HepG2 (cell line): ENCODE data around the gene TMEM117. TPM values are rescaled to one million over a fixed set of nuclear protein-coding genes. Genes with fewer than 3 reads are reported as not detected.

Source experiments
- ARHGAP35 ChIP-seq: sonication (generic); formaldehyde crosslinking; IDR thresholded peaks from 2 replicates; pipeline ENCODE4 v1.9.0; 2022; ENCODE audit warnings: mild to moderate bottlenecking, inconsistent platforms, moderate library complexity, missing genetic modification reagents, borderline replicate concordance
- BHLHE40 ChIP-seq: IDR thresholded peaks from 2 replicates; pipeline ENCODE4 v1.6.1; 2011; ENCODE audit warnings: low read length, improper control_type of control experiment
- ELF1 ChIP-seq: sonication (generic); formaldehyde crosslinking; IDR thresholded peaks from 2 replicates; pipeline ENCODE4 v1.4.0; 2020; ENCODE audit warnings: missing genetic modification reagents
- GFI1 ChIP-seq: sonication (generic); formaldehyde crosslinking; IDR thresholded peaks from 2 replicates; pipeline ENCODE4 v1.5.0; 2020; ENCODE audit warnings: missing genetic modification reagents, mild to moderate bottlenecking, borderline replicate concordance
- HNRNPUL1 ChIP-seq: fragments of 200-400 bp; formaldehyde crosslinking; IDR thresholded peaks from 2 replicates; pipeline ENCODE4 v1.6.1; 2017; ENCODE audit warnings: low read depth, mild to moderate bottlenecking, low read length, moderate library complexity
- SCMH1 ChIP-seq: sonication (generic); formaldehyde crosslinking; IDR thresholded peaks from 2 replicates; pipeline ENCODE4 v1.9.0; 2021; ENCODE audit warnings: missing genetic modification reagents, mild to moderate bottlenecking, borderline replicate concordance
- SIN3B ChIP-seq: fragments of 150-350 bp; IDR thresholded peaks from 2 replicates; pipeline ENCODE4 v1.6.1; 2014; ENCODE audit warnings: low read length
- SP1 ChIP-seq, 2 experiments: fragments of 450-650 bp in 1 of 2; sonication (generic) in 1 of 2; formaldehyde crosslinking in 1 of 2; IDR thresholded peaks; 2 replicates each; pipeline versions ENCODE4 v1.4.0 to v1.6.1; 2016 to 2020; ENCODE audit warnings: missing genetic modification reagents in 1 of 2
- TEAD2 ChIP-seq: sonication (generic); formaldehyde crosslinking; IDR thresholded peaks from 2 replicates; pipeline ENCODE4 v1.9.0; 2021; ENCODE audit warnings: missing genetic modification reagents
- ZBTB42 ChIP-seq: sonication (generic); formaldehyde crosslinking; IDR thresholded peaks from 2 replicates; pipeline ENCODE4 v1.5.0; 2020; ENCODE audit warnings: mild to moderate bottlenecking, missing genetic modification reagents
- ZFP1 ChIP-seq: IDR thresholded peaks from 2 replicates; pipeline ENCODE4 v1.6.1; 2016
- ZNF3 ChIP-seq: IDR thresholded peaks from 2 replicates; pipeline ENCODE4 v1.7.0; 2017; ENCODE audit warnings: inconsistent platforms
- ZNF431 ChIP-seq: sonication (generic); formaldehyde crosslinking; IDR thresholded peaks from 2 replicates; pipeline ENCODE4 v1.9.0; 2022; ENCODE audit warnings: missing genetic modification reagents, low read depth, mild to moderate bottlenecking, borderline replicate concordance
- ZNF543 ChIP-seq: sonication (generic); formaldehyde crosslinking; IDR thresholded peaks from 2 replicates; pipeline ENCODE4 v1.4.0; 2020; ENCODE audit warnings: mild to moderate bottlenecking, missing genetic modification reagents
- ZNF546 ChIP-seq: sonication (generic); formaldehyde crosslinking; conservative IDR thresholded peaks from 2 replicates; pipeline ENCODE4 v1.8.1; 2023; ENCODE audit warnings: mild to moderate bottlenecking, missing genetic modification reagents
- ZNF614 ChIP-seq: IDR thresholded peaks from 2 replicates; pipeline ENCODE4 v1.6.1; 2018; ENCODE audit warnings: missing biosample characterization, missing genetic modification reagents, inconsistent platforms, borderline replicate concordance
- polyA plus RNA-seq, 8 experiments: library from polyadenylated mRNA; depleted of rRNA in 3 of 8; stranded (reverse) in 7 of 8; unstranded in 1 of 8; fragments of >200 nt; fragmentation: Illumina TruSeq in 4 of 8; extraction: Trizol in 4 of 8; gene quantifications; 2 replicates each; pipeline versions ENCODE4 v1.2.1 to v1.2.3, GENCODE V29; 2011 to 2016; ENCODE audit warnings: low read depth in 4 of 8, missing spikeins in 1 of 8, mixed read lengths in 1 of 8; ENCODE audit not compliant: insufficient read depth in 1 of 8
- total RNA-seq, 5 experiments: library from RNA; depleted of rRNA; stranded (reverse); fragments of >200 nt; fragmentation: Illumina TruSeq; extraction: Trizol; gene quantifications; 2 replicates each; pipeline ENCODE4 v1.2.3, GENCODE V29; 2016; ENCODE audit warnings: low read depth in 1 of 5
- TF ChIP-seq, protein P1 (sequence below): sonication (generic); formaldehyde crosslinking; IDR thresholded peaks from 2 replicates; pipeline ENCODE4 v1.4.0; 2020; ENCODE audit warnings: missing genetic modification reagents, mild to moderate bottlenecking, borderline replicate concordance
- TF ChIP-seq, protein P2 (sequence below): IDR thresholded peaks from 2 replicates; pipeline ENCODE4 v1.6.1; 2012; ENCODE audit warnings: low read depth, low read length, improper control_type of control experiment
- TF ChIP-seq, protein P3 (sequence below): IDR thresholded peaks from 2 replicates; pipeline ENCODE4 v1.6.1; 2018; ENCODE audit warnings: missing genetic modification reagents
- TF ChIP-seq, protein P4 (sequence below): IDR thresholded peaks from 2 replicates; pipeline ENCODE4 v1.6.1; 2016; ENCODE audit warnings: low read depth, borderline replicate concordance
- TF ChIP-seq, protein P5 (sequence below): sonication (generic); formaldehyde crosslinking; conservative IDR thresholded peaks from 2 replicates; pipeline ENCODE4 v1.5.0; 2020; ENCODE audit warnings: missing genetic modification reagents

TMEM117 gene
- total and polyA plus RNA-seq, 2 of the 13 experiments (the other 11 are each of a cell fraction or from before 2014, with no cell fraction given) = 2.8 to 8.5 TPM

DNA sequence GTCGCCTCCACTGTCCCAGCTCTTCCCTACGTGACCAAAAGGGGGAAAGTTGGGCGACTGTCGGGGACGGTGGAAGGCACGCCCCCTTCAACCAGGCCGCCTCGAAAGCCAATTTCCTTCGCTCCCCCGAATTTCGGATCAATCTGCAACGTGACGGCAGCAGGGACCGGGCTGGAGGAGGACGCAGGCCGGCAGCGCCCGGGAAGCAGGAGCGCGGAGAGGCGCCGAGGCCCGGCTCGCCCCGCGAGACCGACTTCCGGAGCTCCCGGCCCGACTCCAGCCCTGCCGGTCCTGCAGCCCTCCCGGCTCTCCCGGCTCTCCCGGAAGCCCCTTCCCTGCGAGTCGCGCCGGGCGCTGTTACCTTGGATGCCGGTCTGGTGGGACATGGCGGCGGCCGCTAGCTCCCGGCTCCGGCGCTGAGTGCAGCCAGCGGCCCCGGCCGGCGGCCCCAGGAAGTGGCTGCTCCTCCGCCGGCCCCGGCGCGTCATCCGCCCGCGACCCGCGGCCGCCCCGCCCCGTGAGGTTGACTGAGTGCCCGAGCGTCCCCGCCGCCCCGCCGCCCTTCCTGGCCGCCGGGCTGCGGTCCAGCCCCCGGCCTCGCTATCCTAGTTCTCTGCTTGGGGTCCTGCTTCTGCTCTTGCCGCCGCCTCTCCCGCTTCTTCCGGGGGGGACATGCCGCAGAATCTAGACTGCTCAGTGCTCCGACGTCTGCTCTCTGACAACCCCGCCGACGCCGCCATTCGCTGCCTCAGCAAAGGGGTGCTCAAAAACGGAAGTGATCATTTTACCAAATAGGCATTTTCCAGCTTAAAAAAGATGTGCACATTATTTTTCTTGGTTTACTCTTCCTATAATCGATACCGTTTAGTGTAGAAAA is 29.8 kb upstream of the TMEM117 start, which contains the start of gene TWF1 (continued):
- TF ChIP-seq ZNF543 (CRISPR knock-in tag) = no peak
- no peak for TF ChIP-seq BHLHE40
- no peak for TF ChIP-seq ZFP1 (CRISPR knock-in tag)
- no peak for TF ChIP-seq HNRNPUL1
- TF ChIP-seq ARHGAP35 (CRISPR knock-in tag) = peak; percentile 54; the same call in 1 of the 2 replicates
- TF ChIP-seq ZNF614 (CRISPR knock-in tag) = no peak
- TF ChIP-seq GFI1 (CRISPR knock-in tag) = no peak; the same call in 1 of the 2 replicates
- no peak for TF ChIP-seq SP1 (IDR thresholded peaks at IDR 0.05)
- TF ChIP-seq SP1 (CRISPR knock-in tag; IDR thresholded peaks at IDR 0.05) = peak; percentile 80
- TF ChIP-seq ZNF3 = no peak
- TF ChIP-seq, protein P1, sequence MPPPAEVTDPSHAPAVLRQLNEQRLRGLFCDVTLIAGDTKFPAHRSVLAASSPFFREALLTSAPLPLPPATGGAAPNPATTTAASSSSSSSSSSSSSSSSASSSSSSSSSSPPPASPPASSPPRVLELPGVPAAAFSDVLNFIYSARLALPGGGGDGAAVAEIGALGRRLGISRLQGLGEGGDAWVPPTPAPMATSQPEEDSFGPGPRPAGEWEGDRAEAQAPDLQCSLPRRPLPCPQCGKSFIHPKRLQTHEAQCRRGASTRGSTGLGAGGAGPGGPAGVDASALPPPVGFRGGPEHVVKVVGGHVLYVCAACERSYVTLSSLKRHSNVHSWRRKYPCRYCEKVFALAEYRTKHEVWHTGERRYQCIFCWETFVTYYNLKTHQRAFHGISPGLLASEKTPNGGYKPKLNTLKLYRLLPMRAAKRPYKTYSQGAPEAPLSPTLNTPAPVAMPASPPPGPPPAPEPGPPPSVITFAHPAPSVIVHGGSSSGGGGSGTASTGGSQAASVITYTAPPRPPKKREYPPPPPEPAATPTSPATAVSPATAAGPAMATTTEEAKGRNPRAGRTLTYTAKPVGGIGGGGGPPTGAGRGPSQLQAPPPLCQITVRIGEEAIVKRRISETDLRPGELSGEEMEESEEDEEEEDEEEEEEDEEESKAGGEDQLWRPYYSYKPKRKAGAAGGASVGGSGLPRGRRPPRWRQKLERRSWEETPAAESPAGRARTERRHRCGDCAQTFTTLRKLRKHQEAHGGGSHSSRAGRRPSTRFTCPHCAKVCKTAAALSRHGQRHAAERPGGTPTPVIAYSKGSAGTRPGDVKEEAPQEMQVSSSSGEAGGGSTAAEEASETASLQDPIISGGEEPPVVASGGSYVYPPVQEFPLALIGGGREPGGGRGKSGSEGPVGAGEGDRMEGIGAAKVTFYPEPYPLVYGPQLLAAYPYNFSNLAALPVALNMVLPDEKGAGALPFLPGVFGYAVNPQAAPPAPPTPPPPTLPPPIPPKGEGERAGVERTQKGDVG = no peak
- TF ChIP-seq, protein P2, sequence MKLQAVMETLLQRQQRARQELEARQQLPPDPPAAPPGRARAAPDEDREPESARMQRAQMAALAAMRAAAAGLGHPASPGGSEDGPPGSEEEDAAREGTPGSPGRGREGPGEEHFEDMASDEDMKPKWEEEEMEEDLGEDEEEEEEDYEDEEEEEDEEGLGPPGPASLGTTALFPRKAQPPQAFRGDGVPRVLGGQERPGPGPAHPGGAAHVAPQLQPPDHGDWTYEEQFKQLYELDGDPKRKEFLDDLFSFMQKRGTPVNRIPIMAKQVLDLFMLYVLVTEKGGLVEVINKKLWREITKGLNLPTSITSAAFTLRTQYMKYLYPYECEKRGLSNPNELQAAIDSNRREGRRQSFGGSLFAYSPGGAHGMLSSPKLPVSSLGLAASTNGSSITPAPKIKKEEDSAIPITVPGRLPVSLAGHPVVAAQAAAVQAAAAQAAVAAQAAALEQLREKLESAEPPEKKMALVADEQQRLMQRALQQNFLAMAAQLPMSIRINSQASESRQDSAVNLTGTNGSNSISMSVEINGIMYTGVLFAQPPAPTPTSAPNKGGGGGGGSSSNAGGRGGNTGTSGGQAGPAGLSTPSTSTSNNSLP = no peak
- TF ChIP-seq, protein P3, sequence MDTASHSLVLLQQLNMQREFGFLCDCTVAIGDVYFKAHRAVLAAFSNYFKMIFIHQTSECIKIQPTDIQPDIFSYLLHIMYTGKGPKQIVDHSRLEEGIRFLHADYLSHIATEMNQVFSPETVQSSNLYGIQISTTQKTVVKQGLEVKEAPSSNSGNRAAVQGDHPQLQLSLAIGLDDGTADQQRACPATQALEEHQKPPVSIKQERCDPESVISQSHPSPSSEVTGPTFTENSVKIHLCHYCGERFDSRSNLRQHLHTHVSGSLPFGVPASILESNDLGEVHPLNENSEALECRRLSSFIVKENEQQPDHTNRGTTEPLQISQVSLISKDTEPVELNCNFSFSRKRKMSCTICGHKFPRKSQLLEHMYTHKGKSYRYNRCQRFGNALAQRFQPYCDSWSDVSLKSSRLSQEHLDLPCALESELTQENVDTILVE (CRISPR knock-in tag) = no peak
- TF ChIP-seq, protein P4, sequence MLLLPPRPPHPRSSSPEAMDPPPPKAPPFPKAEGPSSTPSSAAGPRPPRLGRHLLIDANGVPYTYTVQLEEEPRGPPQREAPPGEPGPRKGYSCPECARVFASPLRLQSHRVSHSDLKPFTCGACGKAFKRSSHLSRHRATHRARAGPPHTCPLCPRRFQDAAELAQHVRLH = no peak
- TF ChIP-seq ZNF546 (CRISPR knock-in tag) = no peak
- TF ChIP-seq ELF1 = peak; percentile 27
- TF ChIP-seq, protein P5, sequence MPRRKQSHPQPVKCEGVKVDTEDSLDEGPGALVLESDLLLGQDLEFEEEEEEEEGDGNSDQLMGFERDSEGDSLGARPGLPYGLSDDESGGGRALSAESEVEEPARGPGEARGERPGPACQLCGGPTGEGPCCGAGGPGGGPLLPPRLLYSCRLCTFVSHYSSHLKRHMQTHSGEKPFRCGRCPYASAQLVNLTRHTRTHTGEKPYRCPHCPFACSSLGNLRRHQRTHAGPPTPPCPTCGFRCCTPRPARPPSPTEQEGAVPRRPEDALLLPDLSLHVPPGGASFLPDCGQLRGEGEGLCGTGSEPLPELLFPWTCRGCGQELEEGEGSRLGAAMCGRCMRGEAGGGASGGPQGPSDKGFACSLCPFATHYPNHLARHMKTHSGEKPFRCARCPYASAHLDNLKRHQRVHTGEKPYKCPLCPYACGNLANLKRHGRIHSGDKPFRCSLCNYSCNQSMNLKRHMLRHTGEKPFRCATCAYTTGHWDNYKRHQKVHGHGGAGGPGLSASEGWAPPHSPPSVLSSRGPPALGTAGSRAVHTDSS (CRISPR knock-in tag) = no peak; the same call in 1 of the 2 replicates
- no peak for TF ChIP-seq SCMH1 (CRISPR knock-in tag)
- no peak for TF ChIP-seq SIN3B
- no peak for TF ChIP-seq ZNF431 (CRISPR knock-in tag)
- TF ChIP-seq ZBTB42 (CRISPR knock-in tag) = 0 out of 2 replicates have a peak, but pooled peaks have one; percentile 46
- no peak for TF ChIP-seq TEAD2
